GM18519 (cell line): ENCODE measurements around the gene ZNF431.
"Not testable (repeated sequence)": the region's sequence is repeated elsewhere in the genome, so short reads cannot be mapped to it uniquely, and the experiment has no call there.

Source experiments
- ATAC-seq: cut with Tn5 transposase; IDR thresholded peaks from one replicate; pipeline ENCODE4 v1.9.1; 2021; ENCODE audit warnings: mild to moderate bottlenecking, moderate library complexity; ENCODE audit not compliant: unreplicated experiment, low FRiP score

ZNF431 gene

DNA sequence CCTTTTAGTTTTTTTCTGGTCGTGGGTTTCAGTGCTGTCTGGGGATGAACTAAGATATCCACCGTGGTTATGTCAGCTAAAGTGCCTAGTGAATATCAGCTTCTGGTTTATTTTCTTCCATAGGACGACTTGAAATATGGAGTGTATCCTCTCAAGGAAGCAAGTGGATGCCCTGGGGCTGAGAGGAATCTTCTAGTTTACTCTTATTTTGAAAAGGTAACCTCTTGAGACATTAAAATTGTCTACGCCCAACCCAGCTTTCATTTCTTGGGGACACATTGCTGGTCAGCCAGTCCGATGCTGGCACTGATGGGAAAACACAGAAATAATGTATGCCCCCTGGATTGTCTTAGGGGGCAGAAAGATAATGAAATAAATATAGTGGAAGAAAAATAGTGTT lies 1.6 kb downstream of the ZNF431 start:
- no peak for ATAC-seq

DNA sequence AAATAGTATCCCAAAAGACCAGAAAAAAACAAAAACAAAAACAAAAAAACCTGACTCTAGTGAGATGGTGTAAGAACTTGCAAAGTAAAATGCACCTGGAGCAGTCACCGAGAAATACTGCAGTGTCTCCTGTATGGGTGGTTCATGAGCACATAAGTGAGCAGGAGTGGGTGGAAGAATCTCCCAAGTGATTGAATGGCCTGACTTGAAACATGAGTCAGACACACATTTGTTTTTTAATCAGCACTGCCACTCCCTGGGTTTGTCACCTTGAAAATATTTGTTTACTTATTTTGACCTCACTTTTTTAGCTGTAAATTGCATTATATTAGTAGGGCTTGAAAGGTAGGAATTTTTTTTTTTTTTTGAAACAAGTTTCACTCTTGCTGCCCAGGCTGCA lies 2.0 kb downstream of the ZNF431 start:
- ATAC-seq, result no peak

DNA sequence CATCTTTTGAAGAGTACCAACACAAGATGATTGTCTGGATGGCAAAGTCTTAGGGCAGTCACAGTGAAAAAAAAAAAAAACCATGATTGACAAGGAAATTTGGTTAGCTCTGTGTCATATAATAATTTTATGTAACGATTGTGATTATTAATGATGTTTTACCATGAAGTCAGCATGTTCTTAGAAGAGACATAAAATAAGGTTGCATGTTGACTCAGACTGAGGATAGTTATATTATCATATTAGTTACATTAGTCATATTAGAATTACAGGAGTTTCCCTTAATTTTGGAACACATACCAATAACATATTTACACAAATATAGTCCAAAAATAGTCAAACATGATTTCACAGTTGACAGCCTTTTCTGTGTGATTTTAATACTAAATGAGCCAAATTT lies 5.7 kb downstream of the ZNF431 start:
- ATAC-seq, result no peak

DNA sequence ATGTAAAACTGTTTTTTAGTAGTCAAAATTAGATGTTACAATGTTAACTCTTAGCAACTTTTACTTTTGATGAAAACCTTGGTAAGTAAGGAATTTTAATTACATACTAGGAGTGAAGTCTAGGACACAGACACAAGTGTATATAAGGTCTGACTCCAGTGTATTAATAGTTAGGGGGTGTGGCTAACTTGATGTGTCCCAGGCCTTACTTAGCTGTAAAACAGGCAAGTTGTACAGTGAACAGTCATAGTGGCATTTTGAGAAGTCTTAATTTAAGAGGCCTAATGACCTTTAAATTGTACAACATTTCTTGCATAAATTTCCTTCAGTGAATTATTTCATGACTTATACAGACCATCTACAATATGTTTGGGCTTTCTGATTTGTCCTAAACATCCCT lies 6.8 kb downstream of the ZNF431 start:
- no peak for ATAC-seq

DNA sequence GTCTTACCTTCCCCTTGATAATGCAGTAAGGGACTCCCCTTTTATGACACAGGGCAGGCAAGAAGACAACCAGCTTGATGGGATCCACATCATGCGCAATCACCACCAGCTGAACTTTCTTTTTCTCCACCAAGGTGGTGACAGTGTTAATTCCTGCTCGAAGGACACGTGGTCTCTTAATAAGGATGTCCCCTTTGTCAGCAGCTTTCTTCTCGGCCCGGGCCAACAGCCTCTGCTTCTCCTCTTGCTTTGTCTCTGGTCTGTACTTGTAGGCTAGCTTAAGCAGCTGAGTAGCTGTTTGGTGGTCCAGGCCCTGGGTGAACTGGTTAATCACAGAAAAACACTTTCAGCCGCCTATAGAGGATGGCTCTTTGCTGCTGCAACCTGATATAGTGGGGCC lies 8.0 kb downstream of the ZNF431 start:
- ATAC-seq, result no peak

DNA sequence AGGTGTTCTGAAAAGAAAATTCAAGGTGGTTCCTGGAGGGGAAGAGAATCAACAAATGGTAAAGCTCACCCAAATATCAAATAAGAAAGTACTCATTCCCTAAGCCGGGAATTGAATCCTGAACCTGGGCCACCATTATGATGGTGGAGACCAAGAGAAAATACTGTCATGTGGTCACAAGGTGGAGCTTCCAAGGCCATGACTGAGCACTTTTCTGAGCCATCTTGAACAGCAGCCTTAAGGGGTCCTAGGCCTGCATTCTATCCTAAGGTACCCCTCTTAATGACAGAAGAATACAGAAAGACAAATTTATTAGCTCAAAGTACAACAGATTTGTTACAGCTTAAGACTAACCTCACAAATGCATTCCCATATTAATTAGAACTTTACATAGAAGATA lies 9.6 kb downstream of the ZNF431 start:
- no peak for ATAC-seq

DNA sequence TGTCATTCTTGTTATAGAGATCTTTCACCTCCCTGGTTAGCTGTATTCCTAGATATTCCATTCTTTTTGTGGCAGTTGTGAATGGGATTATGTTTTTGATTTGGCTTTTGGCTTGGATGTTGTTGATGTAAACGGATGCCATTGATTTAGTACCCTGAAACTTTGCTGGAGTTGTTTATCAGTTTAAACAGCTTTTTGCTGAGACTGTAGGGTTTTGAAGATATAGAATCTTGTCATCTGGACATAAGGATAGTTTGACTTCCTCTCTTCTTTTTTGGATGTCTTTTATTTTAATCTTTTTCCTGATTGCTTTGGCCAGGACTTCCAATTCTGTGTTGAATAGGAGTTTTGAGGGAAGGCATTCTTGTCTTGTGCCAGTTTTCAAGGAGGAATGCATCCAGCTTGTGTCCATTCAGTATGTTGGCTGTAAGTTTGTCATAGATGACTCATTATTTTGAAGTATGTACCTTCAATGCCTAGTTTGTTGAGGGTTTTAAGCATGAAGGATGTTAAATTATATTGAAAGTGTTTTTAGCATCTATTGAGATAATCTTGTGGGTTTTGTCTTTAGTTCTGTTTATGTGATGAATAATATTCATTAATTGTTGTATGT lies 16.8 kb downstream of the ZNF431 start:
- ATAC-seq, result no peak

DNA sequence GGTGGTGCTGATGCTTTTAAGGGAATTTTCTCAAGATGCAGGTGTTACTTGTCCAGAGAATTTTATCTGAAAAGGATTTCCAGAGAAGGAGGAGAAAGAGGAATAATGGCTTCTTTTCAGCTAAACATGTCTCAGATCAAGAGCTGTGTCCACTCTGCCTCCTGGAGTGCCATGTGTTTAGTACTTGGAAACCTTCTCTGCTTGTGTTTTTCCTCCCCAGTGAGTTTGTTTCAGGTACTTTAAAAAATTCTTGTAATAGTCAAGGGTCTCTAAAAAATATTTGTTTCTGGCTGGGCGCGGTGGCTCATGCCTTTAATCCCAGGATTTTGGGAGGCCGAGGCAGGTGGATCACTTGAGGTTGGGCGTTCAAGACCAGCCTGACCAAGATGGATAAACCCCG lies 22.7 kb downstream of the ZNF431 start:
- ATAC-seq, result no peak

DNA sequence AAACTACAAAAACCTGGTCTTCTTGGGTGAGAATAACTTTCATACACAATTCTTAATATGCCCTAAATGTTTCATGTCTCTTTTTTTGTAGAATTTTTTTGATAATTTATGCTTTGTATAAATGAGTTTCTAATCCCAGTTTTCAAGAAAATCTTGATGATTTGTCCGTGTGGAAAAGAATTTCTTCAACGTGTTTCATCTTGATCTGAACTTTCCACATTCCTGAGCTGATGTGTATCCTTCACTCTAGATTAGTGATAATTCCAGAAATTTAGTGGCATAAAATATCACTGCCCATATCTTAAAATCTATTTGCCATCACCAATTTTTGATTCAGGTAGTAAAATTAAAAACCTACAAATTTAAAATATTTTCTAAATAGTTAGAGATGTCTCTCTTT lies 24.6 kb downstream of the ZNF431 start:
- no peak for ATAC-seq

DNA sequence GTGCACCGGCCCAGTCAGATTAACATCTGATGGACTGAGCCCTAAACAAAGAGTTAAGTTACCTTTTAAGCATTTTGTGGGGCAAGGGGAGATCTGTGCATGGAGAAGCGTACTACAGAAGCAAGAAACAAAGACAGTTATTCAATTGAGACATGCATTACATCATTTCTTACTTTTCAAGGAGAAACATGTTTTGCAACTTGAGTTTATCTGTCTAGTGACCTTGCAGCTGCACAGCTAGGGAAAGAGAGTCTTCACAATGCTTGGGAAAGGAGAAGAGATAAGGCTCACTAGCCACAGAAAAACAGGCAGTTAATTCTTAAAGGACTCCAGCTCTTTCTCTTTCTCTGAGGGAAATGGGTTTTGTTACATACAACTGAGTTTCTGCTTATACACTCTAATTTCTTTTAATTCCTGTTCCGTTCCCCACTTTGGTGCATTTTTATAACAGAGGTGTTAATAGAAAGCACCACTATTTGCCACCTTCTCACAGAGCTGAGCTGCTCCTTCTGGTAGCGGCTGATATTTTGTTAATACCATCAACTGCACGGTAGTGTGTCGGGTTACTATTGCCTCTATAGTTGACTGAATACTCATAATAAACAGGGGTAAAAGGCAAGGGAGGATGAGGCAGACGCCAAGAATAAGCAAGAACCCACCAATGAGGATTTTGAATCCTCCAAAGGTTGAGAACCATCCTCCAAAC lies 55.9 kb downstream of the ZNF431 start:
- ATAC-seq, result no peak

DNA sequence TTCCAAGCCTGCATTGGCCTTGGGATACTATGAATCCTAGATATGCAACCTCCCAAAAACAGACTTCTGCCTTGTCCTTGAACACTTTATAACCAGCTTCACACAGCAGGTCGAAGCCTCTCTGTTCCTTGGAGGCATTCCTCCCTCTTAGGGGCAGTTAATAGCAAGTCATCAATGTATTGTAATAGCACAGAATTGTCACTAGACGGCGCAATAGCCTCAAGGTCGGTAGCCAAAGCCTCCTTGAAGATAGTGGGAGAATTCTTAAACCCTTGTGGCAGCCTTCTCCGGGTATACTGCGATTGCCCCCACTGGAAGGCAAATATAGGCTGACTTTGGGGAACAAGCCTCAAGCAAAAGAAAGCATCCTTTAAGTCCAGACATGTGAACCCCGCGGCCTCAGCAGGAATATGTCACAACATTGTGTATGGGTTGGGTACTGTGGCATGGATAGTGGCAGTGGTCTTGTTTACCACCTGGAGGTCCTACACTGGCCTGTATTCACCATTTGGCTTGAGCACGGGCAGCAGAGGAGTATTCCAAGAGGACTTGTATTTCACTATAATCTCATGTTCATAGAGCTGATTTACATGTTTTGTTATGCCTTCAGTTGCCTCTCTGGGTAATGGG lies 61.1 kb downstream of the ZNF431 start:
- no peak for ATAC-seq

DNA sequence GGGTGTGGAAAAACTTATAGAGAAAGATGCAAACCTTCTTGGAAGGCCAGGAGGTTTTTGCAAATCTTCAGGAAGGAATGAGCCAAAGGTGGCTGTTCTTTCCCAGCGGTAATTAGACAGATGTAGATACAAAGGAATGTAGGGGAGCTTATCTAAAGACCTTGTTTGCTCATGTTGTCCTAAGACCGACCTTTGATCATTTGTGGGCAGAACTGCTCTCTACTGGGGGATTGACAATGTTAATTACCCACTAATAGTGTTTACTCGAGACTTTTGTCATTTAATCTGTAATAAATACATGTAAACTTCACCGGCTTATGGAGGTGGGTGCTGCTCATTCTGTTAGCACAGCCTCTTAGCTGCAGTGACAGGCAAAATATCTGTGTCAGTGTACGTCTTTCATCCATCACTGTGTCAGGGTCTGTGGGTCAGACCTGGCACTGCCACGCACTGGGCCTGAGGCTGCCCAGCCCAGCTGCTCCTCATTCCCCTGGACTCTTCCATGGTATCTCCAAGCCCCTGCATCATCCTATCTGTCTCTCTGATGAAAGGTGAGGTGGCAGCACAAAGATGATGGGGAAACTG lies 68.3 kb downstream of the ZNF431 start:
- ATAC-seq, result no peak

DNA sequence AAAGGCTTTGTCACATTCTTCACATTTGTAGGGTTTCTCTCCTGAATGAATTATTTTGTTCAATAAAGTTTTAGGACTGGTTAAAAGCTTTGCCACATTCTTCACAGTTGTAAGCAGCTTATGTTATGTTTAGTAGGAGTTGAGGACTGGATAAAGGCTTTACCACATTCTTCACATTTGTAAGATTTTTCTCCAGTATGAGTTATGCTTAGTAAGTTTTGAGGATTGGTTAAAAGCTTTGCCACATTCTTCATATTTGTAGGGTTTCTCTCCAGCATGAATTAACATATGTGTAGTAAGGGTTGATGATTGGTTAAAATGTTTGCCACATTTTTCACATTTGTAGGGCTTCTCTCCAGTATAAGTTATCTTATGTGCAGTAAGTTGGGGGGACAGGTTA lies 79.9 kb downstream of the ZNF431 start:
- no peak for ATAC-seq

DNA sequence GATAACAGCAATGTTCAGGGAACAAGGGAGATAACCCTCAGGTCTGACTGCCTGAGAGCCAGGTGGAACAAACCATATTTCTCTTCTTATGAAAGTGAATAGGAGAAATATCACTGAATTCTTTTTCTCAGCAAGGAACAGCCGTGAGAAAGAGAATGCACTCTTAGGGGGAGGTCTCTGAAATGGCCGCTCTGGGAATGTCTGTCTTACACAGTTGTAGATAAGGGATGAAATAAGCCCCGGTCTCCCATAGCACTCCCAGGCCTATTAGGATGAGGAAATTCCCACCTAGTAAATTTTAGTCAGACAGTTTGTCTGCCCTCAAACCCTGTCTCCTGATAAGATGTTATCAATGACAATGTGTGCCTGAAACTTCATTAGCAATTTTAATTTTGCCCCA lies 88.1 kb downstream of the ZNF431 start:
- ATAC-seq, result not testable (repeated sequence)

DNA sequence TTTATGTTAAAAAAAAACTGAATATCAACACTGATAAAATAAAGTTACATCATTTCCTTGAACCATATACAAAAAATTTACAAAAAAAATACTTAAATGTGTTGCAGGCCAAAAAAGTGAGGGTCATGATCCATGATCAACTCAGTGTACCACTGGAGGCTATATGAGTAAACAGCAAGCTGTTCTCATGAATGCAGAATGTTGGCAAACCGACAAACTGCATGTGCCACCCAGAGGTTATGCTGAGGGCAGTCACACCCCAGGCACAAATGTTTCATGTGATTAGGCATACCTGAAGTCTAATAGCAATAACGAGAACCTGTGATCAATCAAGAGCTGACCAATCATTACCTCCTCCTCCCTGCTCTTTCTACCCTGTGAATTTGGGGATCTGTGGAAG lies 91.9 kb downstream of the ZNF431 start:
- ATAC-seq, result no peak

DNA sequence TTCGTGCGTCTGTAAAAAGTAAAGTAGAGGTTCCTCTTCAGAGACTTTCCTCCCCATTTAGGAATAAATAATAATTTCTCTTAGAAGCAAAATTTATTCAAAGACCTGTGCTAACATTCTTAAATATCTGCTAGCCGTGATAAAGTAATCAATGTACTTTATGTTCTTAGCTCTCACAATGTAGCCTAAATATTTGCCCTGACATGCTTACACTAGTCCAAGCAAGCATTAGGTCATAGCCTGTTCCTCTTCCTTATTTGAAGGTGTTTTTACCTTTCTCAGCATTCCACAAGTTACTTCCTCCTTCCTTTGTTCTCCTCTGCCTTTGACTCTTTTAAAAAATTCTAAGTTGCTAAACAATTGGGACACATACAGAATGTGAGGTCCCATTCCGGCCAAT lies 94.9 kb downstream of the ZNF431 start:
- ATAC-seq, result not testable (repeated sequence)

DNA sequence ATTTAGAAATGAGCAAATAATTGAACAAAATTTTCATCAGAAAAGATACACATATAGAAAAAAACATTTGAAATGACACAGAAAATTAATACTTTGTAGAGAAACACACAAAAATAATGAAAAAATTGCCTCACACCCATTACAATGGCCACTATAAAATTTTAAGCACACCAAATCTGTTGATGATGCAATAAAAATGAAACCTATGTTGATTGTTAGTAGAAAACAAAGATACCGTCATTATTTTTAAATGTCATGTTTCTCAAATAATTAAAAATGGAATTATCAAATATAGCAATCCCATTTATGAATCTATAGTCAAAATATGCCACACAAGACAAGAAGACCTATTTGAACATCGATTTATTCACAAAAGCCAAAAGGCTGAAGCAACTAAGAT lies 96.8 kb downstream of the ZNF431 start:
- ATAC-seq, result no peak
